Measurements from ENCODE around the gene NPR2. TPM values are rescaled to one million over a fixed set of nuclear protein-coding genes. Genes with fewer than 3 reads are reported as not detected.

The NPR2 gene
- 8.1 and 12.3 TPM in 2 replicates for total RNA-seq

DNA sequence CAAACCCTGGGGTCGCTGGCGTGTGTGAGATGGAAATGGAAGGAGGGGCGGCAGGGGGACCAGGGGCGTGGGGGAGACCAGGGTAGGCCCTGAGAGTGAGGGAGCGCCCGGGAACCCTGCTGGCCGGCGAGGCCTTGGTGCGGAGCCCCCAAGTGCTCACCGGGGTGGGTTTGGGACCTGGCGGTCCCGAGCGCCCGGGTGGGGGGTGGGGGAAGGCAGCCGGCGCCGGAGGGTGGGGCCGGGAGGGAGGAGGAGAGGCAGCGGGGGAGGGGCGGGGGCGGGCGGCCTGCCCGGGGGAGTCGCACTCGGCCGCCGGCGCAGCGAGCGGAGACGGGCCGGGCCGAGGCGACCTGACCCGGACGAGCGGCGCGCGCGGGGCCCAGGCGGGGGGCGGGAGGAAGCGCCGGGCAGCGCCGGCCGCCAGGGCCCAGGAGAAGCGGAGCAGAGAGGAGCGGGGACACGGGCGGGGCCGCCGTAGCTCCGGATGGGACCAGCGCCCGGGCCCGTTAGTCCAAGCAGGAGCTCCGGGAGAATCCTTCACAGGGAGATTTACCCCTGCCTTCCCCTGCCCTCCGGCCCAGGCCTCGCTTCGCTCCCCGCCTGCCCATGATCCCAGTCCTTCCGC, at the start of gene NPR2:
NPR2 (plus strand) TSS at position 295 of the 625 bp plus-strand sequence. CDS start 818 bp downstream, outside the sequence.
- no peak for DNase-seq (ENCODE audit: low read depth, low spot score)

- no peak for DNase-seq (ENCODE audit: low read depth, low spot score)
Observed at GRCh38 chr9:35741740-35742139, 49.7 kb upstream of the NPR2 start.

DNA sequence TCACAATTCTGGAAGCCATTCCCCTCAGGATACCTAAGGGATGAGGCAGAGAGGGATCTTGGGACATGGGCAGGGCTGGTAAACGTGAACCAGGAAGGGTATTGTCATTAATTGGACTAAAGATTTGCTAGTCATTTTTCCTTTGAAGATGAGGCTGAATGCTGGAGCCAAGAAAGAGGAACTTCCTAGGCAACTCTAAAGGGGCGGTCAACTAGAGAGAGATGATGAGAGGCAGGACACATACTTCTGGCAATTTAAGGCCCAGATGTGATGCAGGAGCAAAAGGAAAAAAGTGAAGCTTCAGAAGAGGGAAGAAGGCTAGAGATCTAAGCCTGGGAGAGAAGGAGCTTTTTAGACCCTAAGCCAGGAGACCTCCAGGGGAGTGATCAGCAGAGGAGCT, 47.9 kb upstream of the NPR2 start:
- no peak for DNase-seq (ENCODE audit: low read depth, low spot score)

GRCh38 chr9:35743880-35744518, 47.4 kb upstream of the NPR2 start:
- no peak for DNase-seq (ENCODE audit: low read depth, low spot score)

GRCh38 chr9:35745569-35745968, 45.8 kb upstream of the NPR2 start:
- DNase-seq (ENCODE audit: low read depth, low spot score), result no peak

DNA sequence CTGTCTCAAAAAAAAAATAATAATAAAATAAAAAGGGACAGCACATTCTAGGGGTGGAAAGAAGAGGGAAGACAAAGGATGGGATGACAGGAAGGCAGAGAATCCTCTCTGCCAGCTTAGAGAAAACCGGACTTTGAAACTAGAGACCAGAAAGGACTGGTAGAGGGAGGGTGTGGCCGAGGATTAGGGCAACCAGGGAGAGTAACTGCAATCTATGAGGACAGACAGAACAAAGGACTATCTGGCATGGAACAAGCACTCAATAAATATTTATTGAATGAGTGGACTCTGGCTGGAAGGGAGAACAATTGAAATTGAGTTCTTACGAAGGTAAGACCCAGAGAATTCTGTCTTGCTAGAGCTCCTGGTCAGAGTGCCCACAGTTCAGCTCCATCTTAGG, 44.8 kb upstream of the NPR2 start:
- DNase-seq (ENCODE audit: low read depth, low spot score), result no peak

- DNase-seq (ENCODE audit: low read depth, low spot score), result no peak
Observed at GRCh38 chr9:35748242-35748857, 43.0 kb upstream of the NPR2 start.

GRCh38 chr9:35748858-35749514, 42.4 kb upstream of the NPR2 start, which contains the start of the genes GBA2 and RGP1:
Gene GBA2 (minus strand): TSS chr9:35749228. CDS start chr9:35748704, 524 bp downstream.
Gene RGP1 (plus strand): TSS chr9:35749287. CDS start chr9:35749756, 469 bp downstream.
- DNase-seq (ENCODE audit: low read depth, low spot score), result no peak

- DNase-seq (ENCODE audit: low read depth, low spot score), result no peak
Observed at GRCh38 chr9:35749515-35750255, 41.7 kb upstream of the NPR2 start.

DNA sequence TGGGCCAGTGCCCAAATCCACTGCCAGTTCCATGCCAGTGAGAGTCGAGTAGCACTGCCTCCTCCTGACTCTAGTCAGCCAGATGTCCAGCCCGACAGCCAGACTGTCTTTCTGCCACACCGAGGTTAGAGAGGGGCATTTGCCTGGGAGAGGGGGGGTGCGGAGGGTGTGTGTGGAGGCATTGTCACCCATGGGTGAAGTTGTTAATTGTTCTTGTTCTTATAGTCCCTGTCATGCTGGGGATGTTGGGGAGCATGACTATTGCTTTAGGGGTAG, 41.2 kb upstream of the NPR2 start:
- no peak for DNase-seq (ENCODE audit: low read depth, low spot score)

- no peak for DNase-seq (ENCODE audit: low read depth, low spot score)
Observed at GRCh38 chr9:35753466-35753865, 37.9 kb upstream of the NPR2 start.

DNA sequence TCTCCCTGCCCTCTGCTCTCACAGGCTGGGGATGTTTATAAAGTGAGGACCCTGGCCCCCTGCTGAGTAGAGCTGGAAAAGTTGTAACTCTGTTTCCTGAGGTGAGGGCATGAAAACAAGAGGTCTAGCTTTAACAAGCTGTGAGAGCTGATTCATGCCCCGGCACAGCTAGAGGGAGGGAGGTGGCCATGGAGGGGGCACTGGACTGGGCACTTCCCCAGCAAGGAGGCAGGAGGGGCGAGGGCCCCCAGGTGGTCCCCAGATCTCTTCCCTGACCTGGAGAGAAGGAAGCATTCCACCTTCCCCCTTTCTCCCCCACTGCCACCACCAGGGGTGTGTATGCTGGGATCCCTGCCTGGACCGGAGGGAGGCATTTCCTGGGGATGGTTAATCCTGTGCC, 37.1 kb upstream of the NPR2 start, which contains the start of gene MSMP:
MSMP (minus strand) TSS at position 13 of the 400 bp plus-strand sequence. CDS start 147 bp downstream, outside the sequence.
- no peak for DNase-seq (ENCODE audit: low read depth, low spot score)

GRCh38 chr9:35755071-35755470, 36.3 kb upstream of the NPR2 start:
- DNase-seq (ENCODE audit: low read depth, low spot score), result no peak

- DNase-seq (ENCODE audit: low read depth, low spot score), result no peak
Observed at GRCh38 chr9:35756275-35757225, 34.8 kb upstream of the NPR2 start.

GRCh38 chr9:35757226-35757891, 34.0 kb upstream of the NPR2 start:
- no peak for DNase-seq (ENCODE audit: low read depth, low spot score)

- no peak for DNase-seq (ENCODE audit: low read depth, low spot score)
Observed at GRCh38 chr9:35757892-35758275, 33.5 kb upstream of the NPR2 start.

- no peak for DNase-seq (ENCODE audit: low read depth, low spot score)
Observed at GRCh38 chr9:35758475-35759050, 32.8 kb upstream of the NPR2 start.

DNA sequence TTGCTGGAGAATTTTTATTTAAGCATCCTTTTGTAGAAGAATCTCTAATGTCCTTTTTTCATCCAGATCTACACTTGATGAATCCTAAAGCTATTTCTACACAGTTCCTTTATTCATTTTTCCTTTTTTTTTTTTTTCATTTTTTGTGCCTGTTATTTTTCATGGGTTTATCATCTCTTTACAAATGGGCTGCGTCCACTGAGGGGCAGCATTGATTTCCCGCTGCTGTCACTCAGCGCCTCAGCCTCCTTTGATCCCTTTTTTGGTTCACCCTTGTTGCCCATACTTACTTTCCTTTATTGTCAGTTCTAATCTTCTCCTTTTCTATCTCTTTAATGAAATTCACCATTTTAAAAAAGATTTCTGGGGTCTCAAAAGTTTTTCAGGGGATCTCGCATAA, 31.6 kb upstream of the NPR2 start:
- DNase-seq (ENCODE audit: low read depth, low spot score), result no peak

DNA sequence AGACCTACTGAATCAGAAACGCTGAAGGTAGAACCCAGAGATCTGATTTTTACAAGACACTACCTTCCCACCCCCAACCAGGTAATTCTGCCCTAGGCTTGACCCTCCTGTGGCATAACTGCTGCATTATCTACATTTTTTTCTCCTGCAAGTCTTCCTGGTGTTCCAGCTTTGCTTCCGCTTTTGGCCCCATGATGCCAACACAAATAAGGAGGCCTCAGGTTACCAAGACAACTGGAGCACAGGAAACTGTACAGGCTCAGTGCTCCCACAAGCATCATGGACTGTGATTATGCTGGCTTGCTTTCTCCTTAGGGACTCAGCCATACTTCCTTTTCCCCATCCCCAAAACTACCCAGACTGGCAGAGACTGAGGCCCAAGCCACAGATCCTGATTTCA, 30.7 kb upstream of the NPR2 start:
- peak; percentile 95 for DNase-seq (ENCODE audit: low read depth, low spot score)

DNA sequence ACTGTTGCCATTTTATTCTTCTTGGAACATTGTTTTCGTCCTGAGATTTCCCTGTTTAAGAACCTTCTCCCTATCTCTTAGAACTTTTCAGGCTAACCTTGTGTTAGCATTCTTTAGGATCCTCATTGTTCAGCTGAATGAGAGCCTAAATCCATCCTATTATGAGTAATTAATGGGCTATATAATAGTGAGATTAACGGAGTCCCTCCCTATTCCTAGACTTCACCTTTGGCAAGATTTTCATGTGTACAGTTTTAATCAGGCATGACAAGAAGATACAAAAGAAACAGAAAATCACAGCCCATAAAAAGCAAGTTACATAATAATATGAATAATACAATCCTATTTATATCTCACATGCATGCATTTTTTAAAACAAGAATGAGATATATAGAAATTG, 28.2 kb upstream of the NPR2 start:
- no peak for DNase-seq (ENCODE audit: low read depth, low spot score)

Data from pulmonary artery endothelial cell (primary cell).